ENCODE measurements around the gene INPP5A.
"Not testable (repeated sequence)": the region's sequence is repeated elsewhere in the genome, so short reads cannot be mapped to it uniquely, and the experiment has no call there.

INPP5A gene

GRCh38 chr10:132704008-132704814, 166.6 kb downstream of the INPP5A start:
- Histone ChIP-seq H3K56ac (ENCODE audit: low read length) (no peak overlapping the region), H4K8ac (ENCODE audit: low read depth, low read length) (no peak overlapping the region), H2BK5ac (ENCODE audit: low read length) (no peak overlapping the region), H3K4me3 (ENCODE audit: low read length) (no peak overlapping the region), H3K4me1 (ENCODE audit: control insufficient read depth, low read depth, low read length) (no peaks in the 10 kb centered on the region), H4K5ac (ENCODE audit: low read length) (no peak overlapping the region), H3K36me3 (ENCODE audit: control insufficient read depth, insufficient read depth, low read length) (no peaks in the 10 kb centered on the region), H3K79me1 (ENCODE audit: low read length) (no peaks in the 10 kb centered on the region), H3K4ac (ENCODE audit: low read depth, low read length) (no peak overlapping the region), H3K79me2 (ENCODE audit: control insufficient read depth, insufficient read depth, low read length) (no peaks in the 10 kb centered on the region), H3K23ac (ENCODE audit: low read length) (no peak overlapping the region), H3K9ac (ENCODE audit: low read length) (no peak overlapping the region), H2BK120ac (ENCODE audit: low read depth, low read length) (no peak overlapping the region), H3K18ac (ENCODE audit: low read length) (no peak overlapping the region), H3K27ac (ENCODE audit: low read depth, low read length) (no peak overlapping the region), H3K4me2 (ENCODE audit: low read length) (no peak overlapping the region), H2BK15ac (replicated peaks; ENCODE audit: low read depth) (no peak overlapping the region), H3K27me3 (ENCODE audit: insufficient read depth, low read length, poor library complexity) (no peaks in the 10 kb centered on the region), H2AK5ac (ENCODE audit: low read length) (no peak overlapping the region)
- DNase-seq: no peak
- WGBS (ENCODE audit: extremely low coverage, insufficient coverage, low lambda C conversion rate): no CpG with 5 or more reads among the region's 29 CpGs

- not testable (repeated sequence) for H3K4me2 ChIP-seq (ENCODE audit: low read length); H3K4me1 ChIP-seq (ENCODE audit: control insufficient read depth, low read depth, low read length); H2BK5ac ChIP-seq (ENCODE audit: low read length); H3K27me3 ChIP-seq (ENCODE audit: insufficient read depth, low read length, poor library complexity); H2BK15ac ChIP-seq (replicated peaks; ENCODE audit: low read depth); H4K5ac ChIP-seq (ENCODE audit: low read length); H3K4me3 ChIP-seq (ENCODE audit: low read length); H3K36me3 ChIP-seq (ENCODE audit: control insufficient read depth, insufficient read depth, low read length); H3K27ac ChIP-seq (ENCODE audit: low read depth, low read length); H3K56ac ChIP-seq (ENCODE audit: low read length); H3K23ac ChIP-seq (ENCODE audit: low read length); H2BK120ac ChIP-seq (ENCODE audit: low read depth, low read length); H3K18ac ChIP-seq (ENCODE audit: low read length); H3K9ac ChIP-seq (ENCODE audit: low read length); H3K79me1 ChIP-seq (ENCODE audit: low read length); H3K4ac ChIP-seq (ENCODE audit: low read depth, low read length); H2AK5ac ChIP-seq (ENCODE audit: low read length); DNase-seq; H3K79me2 ChIP-seq (ENCODE audit: control insufficient read depth, insufficient read depth, low read length); H4K8ac ChIP-seq (ENCODE audit: low read depth, low read length)
- no CpG with 5 or more reads among the region's 9 CpGs for WGBS (ENCODE audit: extremely low coverage, insufficient coverage, low lambda C conversion rate)
Observed at GRCh38 chr10:132704815-132705064, 167.2 kb downstream of the INPP5A start.

GRCh38 chr10:132705173-132705572, 167.6 kb downstream of the INPP5A start:
- no peak overlapping the region for H2BK5ac ChIP-seq (ENCODE audit: low read length)
- H4K8ac ChIP-seq (ENCODE audit: low read depth, low read length): no peak overlapping the region
- H2BK15ac ChIP-seq (replicated peaks; ENCODE audit: low read depth): no peak overlapping the region
- H3K56ac ChIP-seq (ENCODE audit: low read length): no peak overlapping the region
- H3K4me1 ChIP-seq (ENCODE audit: control insufficient read depth, low read depth, low read length): no peaks in the 10 kb centered on the region
- no peak overlapping the region for H2BK120ac ChIP-seq (ENCODE audit: low read depth, low read length)
- no peaks in the 10 kb centered on the region for H3K36me3 ChIP-seq (ENCODE audit: control insufficient read depth, insufficient read depth, low read length)
- no CpG with 5 or more reads among the region's 15 CpGs for WGBS (ENCODE audit: extremely low coverage, insufficient coverage, low lambda C conversion rate)
- DNase-seq: no peak
- no peak overlapping the region for H3K4me3 ChIP-seq (ENCODE audit: low read length)
- no peaks in the 10 kb centered on the region for H3K79me1 ChIP-seq (ENCODE audit: low read length)
- no peak overlapping the region for H3K9ac ChIP-seq (ENCODE audit: low read length)
- no peak overlapping the region for H3K18ac ChIP-seq (ENCODE audit: low read length)
- H3K23ac ChIP-seq (ENCODE audit: low read length): no peak overlapping the region
- no peak overlapping the region for H3K27ac ChIP-seq (ENCODE audit: low read depth, low read length)
- H3K79me2 ChIP-seq (ENCODE audit: control insufficient read depth, insufficient read depth, low read length): no peaks in the 10 kb centered on the region
- no peak overlapping the region for H4K5ac ChIP-seq (ENCODE audit: low read length)
- no peak overlapping the region for H3K4ac ChIP-seq (ENCODE audit: low read depth, low read length)
- H2AK5ac ChIP-seq (ENCODE audit: low read length): no peak overlapping the region
- no peak overlapping the region for H3K4me2 ChIP-seq (ENCODE audit: low read length)
- no peaks in the 10 kb centered on the region for H3K27me3 ChIP-seq (ENCODE audit: insufficient read depth, low read length, poor library complexity)

GRCh38 chr10:132705943-132706342, 168.4 kb downstream of the INPP5A start:
- no peak for DNase-seq
- Histone ChIP-seq H3K9ac (ENCODE audit: low read length) (no peak overlapping the region), H3K4me1 (ENCODE audit: control insufficient read depth, low read depth, low read length) (no peaks in the 10 kb centered on the region), H3K23ac (ENCODE audit: low read length) (no peak overlapping the region), H3K18ac (ENCODE audit: low read length) (no peak overlapping the region), H2BK5ac (ENCODE audit: low read length) (no peak overlapping the region), H3K27ac (ENCODE audit: low read depth, low read length) (no peak overlapping the region), H2BK120ac (ENCODE audit: low read depth, low read length) (no peak overlapping the region), H3K27me3 (ENCODE audit: insufficient read depth, low read length, poor library complexity) (no peaks in the 10 kb centered on the region), H3K79me1 (ENCODE audit: low read length) (no peaks in the 10 kb centered on the region), H3K56ac (ENCODE audit: low read length) (no peak overlapping the region), H3K4me2 (ENCODE audit: low read length) (no peak overlapping the region), H2AK5ac (ENCODE audit: low read length) (no peak overlapping the region), H3K79me2 (ENCODE audit: control insufficient read depth, insufficient read depth, low read length) (no peaks in the 10 kb centered on the region), H2BK15ac (replicated peaks; ENCODE audit: low read depth) (no peak overlapping the region), H3K4me3 (ENCODE audit: low read length) (no peak overlapping the region), H4K5ac (ENCODE audit: low read length) (no peak overlapping the region), H4K8ac (ENCODE audit: low read depth, low read length) (no peak overlapping the region), H3K36me3 (ENCODE audit: control insufficient read depth, insufficient read depth, low read length) (no peaks in the 10 kb centered on the region), H3K4ac (ENCODE audit: low read depth, low read length) (no peak overlapping the region)
- 100% methylated on average over 1 of the region's 1 CpG for WGBS (ENCODE audit: extremely low coverage, insufficient coverage, low lambda C conversion rate)

- Histone ChIP-seq H3K36me3 (ENCODE audit: control insufficient read depth, insufficient read depth, low read length) (no peaks in the 10 kb centered on the region), H3K9ac (ENCODE audit: low read length) (no peak overlapping the region), H2BK5ac (ENCODE audit: low read length) (no peak overlapping the region), H2BK120ac (ENCODE audit: low read depth, low read length) (no peak overlapping the region), H3K56ac (ENCODE audit: low read length) (no peak overlapping the region), H3K4me3 (ENCODE audit: low read length) (no peak overlapping the region), H3K4ac (ENCODE audit: low read depth, low read length) (no peak overlapping the region), H3K79me2 (ENCODE audit: control insufficient read depth, insufficient read depth, low read length) (no peaks in the 10 kb centered on the region), H3K4me1 (ENCODE audit: control insufficient read depth, low read depth, low read length) (no peaks in the 10 kb centered on the region), H4K5ac (ENCODE audit: low read length) (no peak overlapping the region), H4K8ac (ENCODE audit: low read depth, low read length) (no peak overlapping the region), H3K23ac (ENCODE audit: low read length) (no peak overlapping the region), H3K79me1 (ENCODE audit: low read length) (no peaks in the 10 kb centered on the region), H3K27ac (ENCODE audit: low read depth, low read length) (no peak overlapping the region), H3K18ac (ENCODE audit: low read length) (no peak overlapping the region), H2AK5ac (ENCODE audit: low read length) (no peak overlapping the region), H2BK15ac (replicated peaks; ENCODE audit: low read depth) (no peak overlapping the region), H3K27me3 (ENCODE audit: insufficient read depth, low read length, poor library complexity) (no peaks in the 10 kb centered on the region), H3K4me2 (ENCODE audit: low read length) (no peak overlapping the region)
- DNase-seq: no peak
- no CpG with 5 or more reads among the region's 11 CpGs for WGBS (ENCODE audit: extremely low coverage, insufficient coverage, low lambda C conversion rate)
Observed at GRCh38 chr10:132706701-132707100, 169.1 kb downstream of the INPP5A start.

GRCh38 chr10:132707121-132707775, 169.7 kb downstream of the INPP5A start:
- no peak overlapping the region for H3K18ac ChIP-seq (ENCODE audit: low read length)
- no peaks in the 10 kb centered on the region for H3K36me3 ChIP-seq (ENCODE audit: control insufficient read depth, insufficient read depth, low read length)
- no peaks in the 10 kb centered on the region for H3K4me1 ChIP-seq (ENCODE audit: control insufficient read depth, low read depth, low read length)
- H3K79me2 ChIP-seq (ENCODE audit: control insufficient read depth, insufficient read depth, low read length): no peaks in the 10 kb centered on the region
- H2BK15ac ChIP-seq (replicated peaks; ENCODE audit: low read depth): no peak overlapping the region
- no peaks in the 10 kb centered on the region for H3K79me1 ChIP-seq (ENCODE audit: low read length)
- no peak overlapping the region for H2AK5ac ChIP-seq (ENCODE audit: low read length)
- H3K4ac ChIP-seq (ENCODE audit: low read depth, low read length): no peak overlapping the region
- no peak overlapping the region for H3K4me2 ChIP-seq (ENCODE audit: low read length)
- no peak overlapping the region for H3K9ac ChIP-seq (ENCODE audit: low read length)
- H2BK120ac ChIP-seq (ENCODE audit: low read depth, low read length): no peak overlapping the region
- H3K27me3 ChIP-seq (ENCODE audit: insufficient read depth, low read length, poor library complexity): no peaks in the 10 kb centered on the region
- no peak overlapping the region for H3K56ac ChIP-seq (ENCODE audit: low read length)
- H3K27ac ChIP-seq (ENCODE audit: low read depth, low read length): no peak overlapping the region
- no peak overlapping the region for H3K23ac ChIP-seq (ENCODE audit: low read length)
- no peak overlapping the region for H4K8ac ChIP-seq (ENCODE audit: low read depth, low read length)
- no peak overlapping the region for H2BK5ac ChIP-seq (ENCODE audit: low read length)
- H3K4me3 ChIP-seq (ENCODE audit: low read length): no peak overlapping the region
- DNase-seq: no peak
- H4K5ac ChIP-seq (ENCODE audit: low read length): no peak overlapping the region
- no CpG with 5 or more reads among the region's 14 CpGs for WGBS (ENCODE audit: extremely low coverage, insufficient coverage, low lambda C conversion rate)

Data from mesendoderm (in vitro differentiated cells).